H1 (cell line): ENCODE data around the gene NT5M.

Experiments used
- CEBPB ChIP-seq: IDR thresholded peaks from 2 replicates; pipeline ENCODE4 v1.6.1; 2012; ENCODE audit warnings: low read depth, low read length
- EP300 ChIP-seq, 2 experiments: IDR thresholded peaks; 1 replicate in 1 of 2; 2 replicates in 1 of 2; pipeline ENCODE4 v1.6.1; 2011 to 2012; ENCODE audit warnings: low read depth in 2 of 2, low read length in 2 of 2, mild to moderate bottlenecking in 2 of 2, borderline replicate concordance in 1 of 2, inconsistent platforms in 1 of 2, moderate library complexity in 1 of 2
- EZH2 ChIP-seq: fragments of 200-600 bp; sonication (generic); IDR thresholded peaks from 2 replicates; pipeline ENCODE4 v1.7.1; 2012; ENCODE audit warnings: low read depth, mild to moderate bottlenecking, moderate library complexity, low read length, inconsistent platforms; ENCODE audit not compliant: severe bottlenecking
- GTF2F1 ChIP-seq: IDR thresholded peaks from 2 replicates; pipeline ENCODE4 v1.6.1; 2012; ENCODE audit warnings: low read depth, low read length, improper control_type of control experiment, borderline replicate concordance
- POLR2A ChIP-seq, 2 experiments: IDR thresholded peaks; 1 replicate in 1 of 2; 2 replicates in 1 of 2; pipeline ENCODE4 v1.6.1; 2011; ENCODE audit warnings: low read depth in 2 of 2, low read length in 2 of 2, mild to moderate bottlenecking in 2 of 2; ENCODE audit errors: control extremely low read depth in 1 of 2
- POLR2AphosphoS5 ChIP-seq: IDR thresholded peaks from 2 replicates; pipeline ENCODE4 v1.6.1; 2011; ENCODE audit warnings: low read depth, low read length
- TAF1 ChIP-seq: IDR thresholded peaks from 2 replicates; pipeline ENCODE4 v1.6.1; 2011; ENCODE audit warnings: mild to moderate bottlenecking, low read depth, low read length
- TAF7 ChIP-seq: optimal IDR thresholded peaks from 2 replicates; pipeline ENCODE3; 2011; ENCODE audit warnings: low read depth, mild to moderate bottlenecking, inconsistent platforms, low read length, moderate library complexity, borderline replicate concordance
- TBP ChIP-seq: IDR thresholded peaks from 2 replicates; pipeline ENCODE4 v1.6.1; 2011; ENCODE audit warnings: low read depth, low read length, improper control_type of control experiment
- TCF12 ChIP-seq: IDR thresholded peaks from 2 replicates; pipeline ENCODE4 v1.6.1; 2011; ENCODE audit warnings: low read depth, mild to moderate bottlenecking, low read length
- TF ChIP-seq, protein P1 (sequence below), 3 experiments: IDR thresholded peaks; 1 replicate in 2 of 3; 2 replicates in 1 of 3; pipeline versions ENCODE4 v1.5.1 to v1.6.1; 2011; ENCODE audit warnings: low read length in 3 of 3, mild to moderate bottlenecking in 3 of 3, inconsistent platforms in 2 of 3, low read depth in 1 of 3, moderate library complexity in 1 of 3; ENCODE audit not compliant: insufficient read depth in 1 of 3; ENCODE audit errors: control extremely low read depth in 1 of 3

DNA sequence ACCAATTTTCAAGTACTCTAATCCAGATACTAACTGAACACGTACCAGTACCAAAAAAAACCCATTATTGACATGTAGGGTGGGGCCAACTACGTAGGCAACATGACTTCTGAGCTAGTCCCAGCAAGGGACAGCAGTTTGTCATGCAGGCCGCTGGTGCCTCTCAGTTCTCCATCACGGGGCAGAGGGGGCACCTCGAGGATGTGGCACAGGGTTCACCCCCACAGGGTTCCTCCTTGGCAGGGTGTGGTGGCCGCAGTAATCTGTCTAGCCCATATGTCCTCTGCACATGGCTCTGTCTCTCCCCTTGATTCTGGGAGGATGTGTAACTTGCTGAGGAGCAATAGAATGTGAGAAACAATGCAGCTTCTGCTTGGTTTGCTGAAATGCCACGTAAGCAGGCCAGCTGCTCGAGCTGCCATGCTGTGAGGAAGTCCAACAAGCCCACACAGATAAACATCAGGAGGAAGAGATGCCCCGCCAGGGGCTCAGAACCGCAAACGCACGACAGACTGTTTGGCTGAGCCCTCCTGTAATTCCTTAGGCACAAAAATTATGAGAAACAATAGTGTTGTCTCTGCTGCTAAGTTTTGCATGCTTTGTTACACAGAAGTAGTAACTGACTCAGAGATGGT is 62.4 kb downstream of the NT5M start:
- no peak for TF ChIP-seq GTF2F1
- TF ChIP-seq, protein P1, sequence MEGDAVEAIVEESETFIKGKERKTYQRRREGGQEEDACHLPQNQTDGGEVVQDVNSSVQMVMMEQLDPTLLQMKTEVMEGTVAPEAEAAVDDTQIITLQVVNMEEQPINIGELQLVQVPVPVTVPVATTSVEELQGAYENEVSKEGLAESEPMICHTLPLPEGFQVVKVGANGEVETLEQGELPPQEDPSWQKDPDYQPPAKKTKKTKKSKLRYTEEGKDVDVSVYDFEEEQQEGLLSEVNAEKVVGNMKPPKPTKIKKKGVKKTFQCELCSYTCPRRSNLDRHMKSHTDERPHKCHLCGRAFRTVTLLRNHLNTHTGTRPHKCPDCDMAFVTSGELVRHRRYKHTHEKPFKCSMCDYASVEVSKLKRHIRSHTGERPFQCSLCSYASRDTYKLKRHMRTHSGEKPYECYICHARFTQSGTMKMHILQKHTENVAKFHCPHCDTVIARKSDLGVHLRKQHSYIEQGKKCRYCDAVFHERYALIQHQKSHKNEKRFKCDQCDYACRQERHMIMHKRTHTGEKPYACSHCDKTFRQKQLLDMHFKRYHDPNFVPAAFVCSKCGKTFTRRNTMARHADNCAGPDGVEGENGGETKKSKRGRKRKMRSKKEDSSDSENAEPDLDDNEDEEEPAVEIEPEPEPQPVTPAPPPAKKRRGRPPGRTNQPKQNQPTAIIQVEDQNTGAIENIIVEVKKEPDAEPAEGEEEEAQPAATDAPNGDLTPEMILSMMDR (IDR thresholded peaks at IDR 0.05; ENCODE audit: control extremely low read depth in 1 of 3, insufficient read depth in 1 of 3, low read depth in 1 of 3, low read length in 3 of 3), result no peak
- no peak for TF ChIP-seq POLR2AphosphoS5
- TF ChIP-seq TBP, result no peak
- no peak for TF ChIP-seq TCF12
- no peak for TF ChIP-seq POLR2A (IDR thresholded peaks at IDR 0.05; ENCODE audit: control extremely low read depth in 1 of 2, low read depth in 2 of 2, low read length in 2 of 2)
- no peak for TF ChIP-seq EZH2
- TF ChIP-seq TAF1, result no peak
- TF ChIP-seq CEBPB, result no peak
- no peak for TF ChIP-seq TAF7
- no peak for TF ChIP-seq EP300 (IDR thresholded peaks at IDR 0.05; ENCODE audit: borderline replicate concordance in 1 of 2, low read depth in 2 of 2, low read length in 2 of 2)
